Neural progenitor cell (in vitro differentiated cells): Measurements from ENCODE around the gene IP6K2.
"Not testable (repeated sequence)": the region's sequence is repeated elsewhere in the genome, so short reads cannot be mapped to it uniquely, and the experiment has no call there.

ENCODE experiments used
- CTCF ChIP-seq: fragments of 200-600 bp; sonication (generic); IDR thresholded peaks from 2 replicates; pipeline ENCODE4 v1.5.1; 2017; ENCODE audit warnings: antibody characterized with exemption, mild to moderate bottlenecking
- EZH2 ChIP-seq: fragments of 200-600 bp; sonication (generic); IDR thresholded peaks from 2 replicates; pipeline ENCODE4 v1.6.1; 2017; ENCODE audit warnings: antibody characterized with exemption, mild to moderate bottlenecking, moderate library complexity
- EZH2phosphoT487 ChIP-seq: fragments of 200-600 bp; sonication (generic); IDR thresholded peaks from 2 replicates; pipeline ENCODE4 v1.6.1; 2017; ENCODE audit warnings: antibody characterized with exemption

- not testable (repeated sequence) for TF ChIP-seq CTCF, EZH2, EZH2phosphoT487
Observed at GRCh38 chr3:48759991-48760540, 43.0 kb upstream of the IP6K2 start.
